Loucy (cell line): ENCODE measurements around the gene ZNF674.

Experiments
- H2AFZ ChIP-seq: fragments of 200-600 bp; sonication (generic); 2 replicates; pipeline ENCODE4 v1.6.0; 2016; ENCODE audit warnings: antibody characterized with exemption, mild to moderate bottlenecking, low read length, moderate library complexity
- H3F3A ChIP-seq: fragments of 200-600 bp; 2 replicates; pipeline ENCODE4 v1.6.0; 2016; ENCODE audit warnings: antibody characterized with exemption, low read depth, mild to moderate bottlenecking
- H3K27me3 ChIP-seq: fragments of 200-600 bp; sonication (generic); 2 replicates; pipeline ENCODE4 v1.6.1; 2014; ENCODE audit warnings: low read length, mild to moderate bottlenecking; ENCODE audit not compliant: insufficient read depth, poor library complexity, severe bottlenecking
- H3K36me3 ChIP-seq: fragments of 200-600 bp; sonication (generic); 2 replicates; pipeline ENCODE4 v1.6.1; 2016; ENCODE audit warnings: low read length; ENCODE audit not compliant: insufficient read depth
- H3K4me1 ChIP-seq: fragments of 200-600 bp; sonication (generic); 2 replicates; pipeline ENCODE4 v1.5.1; 2014; ENCODE audit warnings: low read length, mild to moderate bottlenecking; ENCODE audit not compliant: insufficient read depth, poor library complexity, severe bottlenecking
- H3K4me2 ChIP-seq: fragments of 200-600 bp; sonication (generic); 2 replicates; pipeline ENCODE4 v1.6.0; 2014; ENCODE audit warnings: antibody characterized with exemption, low read length, low read depth, mild to moderate bottlenecking; ENCODE audit not compliant: poor library complexity, severe bottlenecking
- H3K4me3 ChIP-seq: fragments of 200-600 bp; sonication (generic); 2 replicates; pipeline ENCODE4 v1.5.1; 2014; ENCODE audit warnings: low read length, mild to moderate bottlenecking, mixed read lengths; ENCODE audit not compliant: poor library complexity, severe bottlenecking
- H3K79me2 ChIP-seq: fragments of 200-600 bp; sonication (generic); 2 replicates; pipeline ENCODE4 v1.6.1; 2014; ENCODE audit warnings: low read length; ENCODE audit not compliant: insufficient read depth
- H3K9ac ChIP-seq: fragments of 200-600 bp; sonication (generic); 2 replicates; pipeline ENCODE4 v1.6.0; 2014; ENCODE audit warnings: mild to moderate bottlenecking, low read depth, low read length, moderate library complexity; ENCODE audit not compliant: poor library complexity, severe bottlenecking
- H3K9me2 ChIP-seq: fragments of 200-600 bp; sonication (generic); replicated peaks from 2 replicates; pipeline ENCODE4 v1.6.1; 2016; ENCODE audit warnings: low read depth, low read length, mixed read lengths
- H3K9me3 ChIP-seq: fragments of 200-600 bp; sonication (generic); 2 replicates; pipeline ENCODE4 v1.6.1; 2014; ENCODE audit warnings: mild to moderate bottlenecking, antibody characterized with exemption, low read length, low read depth; ENCODE audit not compliant: insufficient read depth
- H4K20me1 ChIP-seq: fragments of 200-600 bp; sonication (generic); 2 replicates; pipeline ENCODE4 v1.6.0; 2014; ENCODE audit warnings: antibody characterized with exemption, low read length, mild to moderate bottlenecking; ENCODE audit not compliant: insufficient read depth, poor library complexity, severe bottlenecking
- EZH2phosphoT487 ChIP-seq: fragments of 200-600 bp; IDR thresholded peaks from 2 replicates; pipeline ENCODE4 v1.6.1; 2018; ENCODE audit warnings: antibody characterized with exemption, mild to moderate bottlenecking, moderate library complexity, borderline replicate concordance
- TF ChIP-seq, protein P1 (sequence below): fragments of 200-600 bp; sonication (generic); conservative IDR thresholded peaks from 2 replicates; pipeline ENCODE4 v1.5.1; 2014; ENCODE audit warnings: mild to moderate bottlenecking, antibody characterized with exemption, low read length

The ZNF674 gene

GRCh38 chrX:46545111-46546005 lies at the start of gene ZNF674:
Gene ZNF674, minus strand, starts transcription at chrX:46545421. Its CDS starts 3,334 bp downstream, at chrX:46542087.
- Histone ChIP-seq H3K27me3 (no peaks in the 10 kb centered on the region), H3K4me3 (peak within 1 kb of the TSS; percentile 90), H3F3A (no peaks in the 10 kb centered on the region), H3K79me2 (peaks cover 50% of the 10 kb centered on the region), H3K9me3 (no peaks in the 10 kb centered on the region), H3K4me2 (peak within 1 kb of the TSS; percentile 81), H4K20me1 (peaks cover 14% of the 10 kb centered on the region), H3K9ac (peak within 1 kb of the TSS; percentile 94), H3K36me3 (no peaks in the 10 kb centered on the region), H3K4me1 (peaks cover 20% of the 10 kb centered on the region), H3K9me2 (no peaks in the 10 kb centered on the region), H2AFZ (peak within 1 kb of the TSS; percentile 75)
- TF ChIP-seq, protein P1, sequence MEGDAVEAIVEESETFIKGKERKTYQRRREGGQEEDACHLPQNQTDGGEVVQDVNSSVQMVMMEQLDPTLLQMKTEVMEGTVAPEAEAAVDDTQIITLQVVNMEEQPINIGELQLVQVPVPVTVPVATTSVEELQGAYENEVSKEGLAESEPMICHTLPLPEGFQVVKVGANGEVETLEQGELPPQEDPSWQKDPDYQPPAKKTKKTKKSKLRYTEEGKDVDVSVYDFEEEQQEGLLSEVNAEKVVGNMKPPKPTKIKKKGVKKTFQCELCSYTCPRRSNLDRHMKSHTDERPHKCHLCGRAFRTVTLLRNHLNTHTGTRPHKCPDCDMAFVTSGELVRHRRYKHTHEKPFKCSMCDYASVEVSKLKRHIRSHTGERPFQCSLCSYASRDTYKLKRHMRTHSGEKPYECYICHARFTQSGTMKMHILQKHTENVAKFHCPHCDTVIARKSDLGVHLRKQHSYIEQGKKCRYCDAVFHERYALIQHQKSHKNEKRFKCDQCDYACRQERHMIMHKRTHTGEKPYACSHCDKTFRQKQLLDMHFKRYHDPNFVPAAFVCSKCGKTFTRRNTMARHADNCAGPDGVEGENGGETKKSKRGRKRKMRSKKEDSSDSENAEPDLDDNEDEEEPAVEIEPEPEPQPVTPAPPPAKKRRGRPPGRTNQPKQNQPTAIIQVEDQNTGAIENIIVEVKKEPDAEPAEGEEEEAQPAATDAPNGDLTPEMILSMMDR: peak; percentile 26; the same call in 1 of the 2 replicates
- TF ChIP-seq EZH2phosphoT487: no peak

- Histone ChIP-seq H3K4me3 (no peak overlapping the region), H3F3A (no peaks in the 10 kb centered on the region), H3K36me3 (no peaks in the 10 kb centered on the region), H3K9ac (no peak overlapping the region), H4K20me1 (no peaks in the 10 kb centered on the region), H3K4me2 (no peak overlapping the region), H3K9me3 (no peaks in the 10 kb centered on the region), H3K4me1 (peaks cover 14% of the 10 kb centered on the region), H3K79me2 (no peaks in the 10 kb centered on the region), H3K27me3 (no peaks in the 10 kb centered on the region), H3K9me2 (no peaks in the 10 kb centered on the region), H2AFZ (no peak overlapping the region)
- TF ChIP-seq, protein P1: no peak
- no peak for TF ChIP-seq EZH2phosphoT487
Observed at GRCh38 chrX:46589977-46590723, 44.9 kb upstream of the ZNF674 start.

GRCh38 chrX:46588263-46588662 lies 43.0 kb upstream of the ZNF674 start:
- Histone ChIP-seq H3K27me3 (no peaks in the 10 kb centered on the region), H3K4me2 (peak overlapping the region; percentile 75), H3F3A (no peaks in the 10 kb centered on the region), H3K9ac (peak overlapping the region; percentile 58), H2AFZ (peak overlapping the region; percentile 64), H3K9me2 (no peaks in the 10 kb centered on the region), H3K36me3 (no peaks in the 10 kb centered on the region), H4K20me1 (no peaks in the 10 kb centered on the region), H3K4me1 (peaks cover 14% of the 10 kb centered on the region), H3K4me3 (peak overlapping the region; percentile 68), H3K79me2 (no peaks in the 10 kb centered on the region), H3K9me3 (no peaks in the 10 kb centered on the region)
- no peak for TF ChIP-seq EZH2phosphoT487
- TF ChIP-seq, protein P1: no peak
